Glutamatergic neuron (in vitro differentiated cells): Measurements from ENCODE around the gene MRPS18A. TPM values are rescaled to one million over a fixed set of nuclear protein-coding genes. Genes with fewer than 3 reads are reported as not detected.
"Not testable (repeated sequence)": the region's sequence is repeated elsewhere in the genome, so short reads cannot be mapped to it uniquely, and the experiment has no call there.

ENCODE experiments used
- DNase-seq: peaks from one replicate; pipeline ENCODE4 v3.0.0; 2022
- H3K27ac Mint-ChIP-seq: one replicate; pipeline ENCODE4 v1.8.0; 2020; ENCODE audit warnings: mild to moderate bottlenecking, mixed read lengths, inconsistent platforms; ENCODE audit not compliant: unreplicated experiment
- H3K27me3 Mint-ChIP-seq: one replicate; pipeline ENCODE4 v1.8.0; 2020; ENCODE audit warnings: mild to moderate bottlenecking, moderate library complexity, mixed read lengths, inconsistent platforms; ENCODE audit not compliant: unreplicated experiment
- H3K36me3 Mint-ChIP-seq: one replicate; pipeline ENCODE4 v1.8.0; 2020; ENCODE audit warnings: mild to moderate bottlenecking, mixed read lengths, inconsistent platforms; ENCODE audit not compliant: unreplicated experiment
- H3K4me1 Mint-ChIP-seq: one replicate; pipeline ENCODE4 v1.8.0; 2020; ENCODE audit warnings: mild to moderate bottlenecking, low read depth, mixed read lengths, inconsistent platforms; ENCODE audit not compliant: unreplicated experiment
- H3K4me3 Mint-ChIP-seq: one replicate; pipeline ENCODE4 v1.8.0; 2020; ENCODE audit warnings: mild to moderate bottlenecking, mixed read lengths, inconsistent platforms; ENCODE audit not compliant: unreplicated experiment
- H3K9me3 Mint-ChIP-seq: one replicate; pipeline ENCODE4 v1.8.0; 2020; ENCODE audit warnings: mild to moderate bottlenecking, moderate library complexity, mixed read lengths, inconsistent platforms; ENCODE audit not compliant: unreplicated experiment
- CTCF ChIP-seq: fragments of 200-600 bp; sonication (generic); IDR thresholded peaks from one replicate; pipeline ENCODE4 v1.5.0; 2021; ENCODE audit not compliant: partially characterized antibody, unreplicated experiment
- total RNA-seq: library from RNA; stranded (reverse); fragmentation: NEBNext Ultra II Directional; extraction: Animal tissue kit (Norgen Biotek cat#: 25700); gene quantifications from one replicate; pipeline ENCODE4 v1.2.1, GENCODE V29; 2021; ENCODE audit not compliant: unreplicated experiment

Gene MRPS18A
- total RNA-seq, 1 donor from 2014 or later, result 27.7 TPM

DNA sequence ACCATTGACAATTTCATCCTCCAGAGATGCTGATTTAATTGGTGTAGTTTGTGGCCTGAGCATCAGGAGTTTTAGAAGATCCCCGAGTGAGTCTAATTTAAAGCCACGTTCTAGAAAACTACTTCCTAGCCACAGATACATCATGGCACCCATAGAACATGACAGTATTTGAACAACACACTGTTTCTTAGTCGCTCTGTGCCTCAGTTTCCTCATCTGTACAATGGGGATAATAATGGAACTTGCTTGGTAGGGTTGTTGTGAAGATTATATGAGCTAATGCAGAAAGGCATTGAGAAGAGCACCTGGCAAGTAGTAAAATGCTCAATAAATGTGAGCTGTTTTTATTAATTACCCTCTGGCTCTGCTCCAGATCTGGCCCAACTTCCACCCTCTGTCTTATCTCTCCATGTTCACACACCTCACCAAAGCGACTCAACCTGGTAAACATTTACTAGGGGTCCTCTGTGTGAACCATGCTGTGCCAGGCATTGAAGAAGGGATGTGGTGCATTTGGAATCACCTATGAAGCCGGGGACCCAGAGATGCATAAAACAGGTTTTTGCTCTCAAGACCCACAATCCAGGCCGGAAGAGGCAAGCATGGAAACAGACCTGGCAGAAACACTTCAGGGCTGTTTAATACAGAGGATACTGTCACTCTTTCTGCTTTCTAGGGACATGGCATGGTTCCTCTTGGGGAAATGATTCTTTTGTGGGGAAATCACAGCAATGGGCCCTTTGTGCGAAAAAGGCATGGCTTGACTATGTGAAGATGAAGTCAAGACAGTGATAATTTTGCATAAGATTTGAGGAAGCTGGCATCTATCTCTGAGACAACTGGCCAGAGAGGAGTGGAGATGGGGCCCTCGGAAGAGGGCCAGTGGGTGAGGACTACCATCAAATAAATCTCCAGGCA, 16.2 kb upstream of the MRPS18A start:
- Mint-ChIP-seq H3K27ac (no peak overlapping the region), H3K27me3 (peaks cover 12% of the 10 kb centered on the region)

GRCh38 chr6:43702534-43703440, 15.2 kb upstream of the MRPS18A start:
- Mint-ChIP-seq H3K36me3 (no peaks in the 10 kb centered on the region), H3K4me1 (peaks cover 30% of the 10 kb centered on the region), H3K4me3 (peak overlapping the region; percentile 79), H3K27me3 (peaks cover 12% of the 10 kb centered on the region), H3K9me3 (peaks cover 5% of the 10 kb centered on the region), H3K27ac (peak overlapping the region; percentile 97)
- peak; percentile 80 for DNase-seq
- no peak for TF ChIP-seq CTCF

More for the DNA sequence above, 16.2 kb upstream of the MRPS18A start:
- Mint-ChIP-seq H3K9me3 (peaks cover 2% of the 10 kb centered on the region), H3K4me1 (peaks cover 21% of the 10 kb centered on the region), H3K36me3 (no peaks in the 10 kb centered on the region), H3K4me3 (no peak overlapping the region)
- TF ChIP-seq CTCF, result no peak
- DNase-seq, result no peak

DNA sequence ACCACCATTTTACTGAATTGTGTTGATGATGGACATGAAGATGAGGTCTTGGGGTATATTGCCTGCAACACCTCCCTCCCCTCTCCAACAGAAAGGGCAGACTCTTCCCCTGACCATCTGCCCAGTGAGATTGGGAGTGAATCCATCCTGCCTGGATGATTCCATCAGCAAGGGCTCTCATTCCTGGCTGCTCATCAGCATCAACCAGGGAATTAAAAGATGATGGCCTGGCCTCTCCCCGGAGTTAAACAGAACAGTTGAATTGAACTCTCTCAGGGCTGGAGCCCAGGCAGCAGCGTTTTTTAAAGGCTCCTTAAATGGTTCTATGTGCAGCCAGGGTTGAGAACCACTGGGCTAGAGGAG, 14.6 kb upstream of the MRPS18A start:
- Mint-ChIP-seq H3K36me3 (no peaks in the 10 kb centered on the region), H3K4me1 (peaks cover 33% of the 10 kb centered on the region), H3K27ac (peak overlapping the region; percentile 97), H3K9me3 (peaks cover 5% of the 10 kb centered on the region), H3K27me3 (peaks cover 12% of the 10 kb centered on the region), H3K4me3 (peak overlapping the region; percentile 79)
- TF ChIP-seq CTCF, result no peak
- DNase-seq, result no peak

GRCh38 chr6:43700939-43701560, 13.5 kb upstream of the MRPS18A start:
- not testable (repeated sequence) for H3K4me3 Mint-ChIP-seq, DNase-seq, H3K36me3 Mint-ChIP-seq, H3K9me3 Mint-ChIP-seq
- H3K27me3 Mint-ChIP-seq, result peaks cover 12% of the 10 kb centered on the region
- peak overlapping the region; percentile 82 for H3K27ac Mint-ChIP-seq
- peaks cover 35% of the 10 kb centered on the region for H3K4me1 Mint-ChIP-seq

DNA sequence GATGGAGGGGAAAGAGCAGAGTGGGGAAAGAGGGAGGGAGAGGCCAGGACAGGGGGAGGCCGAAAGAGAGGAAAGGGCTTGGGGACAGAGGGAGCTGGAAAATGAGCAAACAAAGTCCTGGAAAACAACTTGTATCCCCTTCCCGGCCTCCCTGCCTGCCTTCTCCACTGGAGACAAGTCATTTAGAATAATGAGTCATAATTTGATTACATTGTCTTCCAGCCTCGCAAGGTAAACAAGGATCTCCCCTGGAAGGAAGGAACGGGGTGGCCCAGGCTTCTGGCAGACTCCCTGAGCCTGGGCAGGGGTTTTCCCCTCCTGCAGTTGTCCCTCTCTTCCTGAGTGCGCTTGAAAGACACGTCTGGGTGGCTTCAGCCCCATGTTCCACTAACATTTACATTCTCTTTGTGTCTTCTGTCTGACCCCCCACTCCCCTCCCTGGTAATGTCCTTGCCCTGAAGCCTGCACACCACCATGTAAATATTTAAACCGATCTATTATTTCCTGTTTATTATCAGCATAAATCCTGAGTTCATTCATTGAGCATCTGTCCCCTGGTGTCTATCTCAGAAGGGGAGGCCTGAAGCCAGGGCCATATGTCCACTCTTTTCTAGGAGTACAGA, 12.1 kb upstream of the MRPS18A start:
- H3K36me3 Mint-ChIP-seq, result no peaks in the 10 kb centered on the region
- peak overlapping the region; percentile 85 for H3K27ac Mint-ChIP-seq
- H3K27me3 Mint-ChIP-seq, result peaks cover 8% of the 10 kb centered on the region
- peaks cover 5% of the 10 kb centered on the region for H3K9me3 Mint-ChIP-seq
- TF ChIP-seq CTCF, result no peak
- H3K4me3 Mint-ChIP-seq, result peak overlapping the region; percentile 57
- DNase-seq, result no peak
- H3K4me1 Mint-ChIP-seq, result peaks cover 49% of the 10 kb centered on the region
